ENCODE data around the gene EPHA1.

DNA sequence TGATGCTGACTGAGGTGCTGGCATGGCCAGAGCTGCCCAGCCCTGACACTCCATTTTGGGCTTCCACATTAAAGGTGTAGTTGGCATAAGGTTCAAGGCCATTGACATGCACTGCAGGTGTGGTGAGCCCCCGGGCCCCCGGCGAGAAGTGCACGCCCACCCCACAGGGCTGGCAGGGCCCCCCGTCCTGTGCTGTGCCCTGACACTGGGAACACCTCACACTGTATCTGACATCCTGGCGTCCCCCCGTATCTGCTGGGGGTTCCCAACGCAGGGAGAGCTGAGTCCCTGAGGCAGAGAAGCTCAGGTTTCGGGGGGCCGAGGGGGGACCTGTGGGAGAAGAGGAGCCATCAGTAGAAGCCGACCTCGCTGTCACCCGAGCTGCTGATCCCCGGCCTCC lies 10.0 kb downstream of the EPHA1 start:
- TF ChIP-seq EZH2 (IDR thresholded peaks at IDR 0.05) (no peak), POLR2AphosphoS5 (IDR thresholded peaks at IDR 0.05; ENCODE audit: borderline replicate concordance, low read depth, low read length) (no peak)
